DND-41 (cell line): ENCODE measurements around the gene BCL11A.

Experiments used
- ATAC-seq: fragments of 200-7000 bp; cut with Tn5 transposase; 3 replicates; pipeline ENCODE4 v1.9.1; 2021; ENCODE audit warnings: low read depth; ENCODE audit not compliant: insufficient read depth
- DNase-seq: peaks from one replicate; pipeline ENCODE4 v3.0.0-alpha.2; 2020
- H2AFZ ChIP-seq: 2 replicates; pipeline ENCODE4 v1.6.0; 2012; ENCODE audit warnings: low read depth, low read length
- H3K27ac ChIP-seq: 2 replicates; pipeline ENCODE4 v1.5.1; 2012; ENCODE audit warnings: low read length, inconsistent platforms
- H3K27me3 ChIP-seq: fragments of 200-600 bp; sonication (generic); 2 replicates; pipeline ENCODE4 v1.6.0; 2012; ENCODE audit warnings: low read length, mild to moderate bottlenecking, inconsistent platforms; ENCODE audit not compliant: insufficient read depth, poor library complexity
- H3K36me3 ChIP-seq: 2 replicates; pipeline ENCODE4 v1.5.1; 2012; ENCODE audit warnings: low read length, inconsistent platforms; ENCODE audit not compliant: insufficient read depth
- H3K4me1 ChIP-seq: 2 replicates; pipeline ENCODE4 v1.5.1; 2012; ENCODE audit warnings: mild to moderate bottlenecking, low read length; ENCODE audit not compliant: insufficient read depth
- H3K4me2 ChIP-seq: 2 replicates; pipeline ENCODE4 v1.6.0; 2012; ENCODE audit warnings: mild to moderate bottlenecking, moderate library complexity, low read length, inconsistent platforms; ENCODE audit not compliant: insufficient read depth
- H3K4me3 ChIP-seq, 2 experiments: fragments of 200-600 bp in 1 of 2; shearing (Covaris generic) in 1 of 2; 2 replicates each; pipeline ENCODE4 v1.5.1; 2012 to 2016; ENCODE audit warnings: inconsistent platforms in 2 of 2, low read length in 2 of 2, mild to moderate bottlenecking in 2 of 2, low read depth in 1 of 2, moderate library complexity in 1 of 2
- H3K79me2 ChIP-seq: 2 replicates; pipeline ENCODE4 v1.6.0; 2012; ENCODE audit warnings: low read length, inconsistent platforms; ENCODE audit not compliant: insufficient read depth
- H3K9ac ChIP-seq: 2 replicates; pipeline ENCODE4 v1.6.0; 2012; ENCODE audit warnings: low read depth, mild to moderate bottlenecking, inconsistent platforms, low read length, moderate library complexity
- H3K9me3 ChIP-seq: 2 replicates; pipeline ENCODE4 v1.5.1; 2012; ENCODE audit warnings: low read length, moderate library complexity, mild to moderate bottlenecking, inconsistent platforms; ENCODE audit not compliant: insufficient read depth, severe bottlenecking
- H4K20me1 ChIP-seq: 2 replicates; pipeline ENCODE4 v1.6.0; 2012; ENCODE audit warnings: low read length; ENCODE audit not compliant: insufficient read depth
- EZH2 ChIP-seq: IDR thresholded peaks from 3 replicates; pipeline ENCODE4 v1.6.1; 2012; ENCODE audit warnings: borderline replicate concordance, low read depth, mild to moderate bottlenecking, moderate library complexity, low read length, inconsistent platforms; ENCODE audit not compliant: severe bottlenecking
- TF ChIP-seq, protein P1 (sequence below): IDR thresholded peaks from 2 replicates; pipeline ENCODE4 v1.5.1; 2012; ENCODE audit warnings: borderline replicate concordance, low read length, moderate library complexity, mild to moderate bottlenecking; ENCODE audit not compliant: poor library complexity, severe bottlenecking; ENCODE audit errors: extremely low read depth

BCL11A gene

DNA sequence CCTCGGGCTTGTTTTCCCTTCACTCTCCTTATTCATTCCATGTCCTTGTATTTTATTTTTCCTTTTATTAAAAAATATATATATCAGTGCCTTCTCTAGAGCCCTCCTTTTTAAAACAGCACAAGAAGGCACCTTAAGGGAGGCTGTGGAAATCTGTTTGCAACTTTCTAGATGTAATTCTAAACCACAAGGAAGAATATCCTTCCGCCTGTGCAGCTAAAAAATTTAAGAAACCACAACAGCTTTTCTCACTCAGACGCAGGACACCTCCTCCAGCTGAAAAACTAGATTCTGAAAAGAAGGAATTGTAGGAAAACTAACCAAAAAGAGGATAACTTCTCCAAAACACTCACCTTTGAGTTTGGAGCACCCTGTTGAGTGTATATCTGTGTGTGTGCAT, 142.2 kb downstream of the BCL11A start:
- Histone ChIP-seq H2AFZ (no peak overlapping the region), H3K36me3 (no peaks in the 10 kb centered on the region), H3K79me2 (no peaks in the 10 kb centered on the region), H3K4me3 (no peak overlapping the region), H4K20me1 (no peaks in the 10 kb centered on the region), H3K27me3 (no peaks in the 10 kb centered on the region), H3K4me1 (peaks cover 11% of the 10 kb centered on the region), H3K9ac (no peak overlapping the region), H3K27ac (no peak overlapping the region), H3K9me3 (no peaks in the 10 kb centered on the region), H3K4me2 (no peak overlapping the region)
- TF ChIP-seq, protein P1, sequence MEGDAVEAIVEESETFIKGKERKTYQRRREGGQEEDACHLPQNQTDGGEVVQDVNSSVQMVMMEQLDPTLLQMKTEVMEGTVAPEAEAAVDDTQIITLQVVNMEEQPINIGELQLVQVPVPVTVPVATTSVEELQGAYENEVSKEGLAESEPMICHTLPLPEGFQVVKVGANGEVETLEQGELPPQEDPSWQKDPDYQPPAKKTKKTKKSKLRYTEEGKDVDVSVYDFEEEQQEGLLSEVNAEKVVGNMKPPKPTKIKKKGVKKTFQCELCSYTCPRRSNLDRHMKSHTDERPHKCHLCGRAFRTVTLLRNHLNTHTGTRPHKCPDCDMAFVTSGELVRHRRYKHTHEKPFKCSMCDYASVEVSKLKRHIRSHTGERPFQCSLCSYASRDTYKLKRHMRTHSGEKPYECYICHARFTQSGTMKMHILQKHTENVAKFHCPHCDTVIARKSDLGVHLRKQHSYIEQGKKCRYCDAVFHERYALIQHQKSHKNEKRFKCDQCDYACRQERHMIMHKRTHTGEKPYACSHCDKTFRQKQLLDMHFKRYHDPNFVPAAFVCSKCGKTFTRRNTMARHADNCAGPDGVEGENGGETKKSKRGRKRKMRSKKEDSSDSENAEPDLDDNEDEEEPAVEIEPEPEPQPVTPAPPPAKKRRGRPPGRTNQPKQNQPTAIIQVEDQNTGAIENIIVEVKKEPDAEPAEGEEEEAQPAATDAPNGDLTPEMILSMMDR, result no peak
- no peak for TF ChIP-seq EZH2
- peak; percentile 59 for ATAC-seq
- DNase-seq, result no peak

DNA sequence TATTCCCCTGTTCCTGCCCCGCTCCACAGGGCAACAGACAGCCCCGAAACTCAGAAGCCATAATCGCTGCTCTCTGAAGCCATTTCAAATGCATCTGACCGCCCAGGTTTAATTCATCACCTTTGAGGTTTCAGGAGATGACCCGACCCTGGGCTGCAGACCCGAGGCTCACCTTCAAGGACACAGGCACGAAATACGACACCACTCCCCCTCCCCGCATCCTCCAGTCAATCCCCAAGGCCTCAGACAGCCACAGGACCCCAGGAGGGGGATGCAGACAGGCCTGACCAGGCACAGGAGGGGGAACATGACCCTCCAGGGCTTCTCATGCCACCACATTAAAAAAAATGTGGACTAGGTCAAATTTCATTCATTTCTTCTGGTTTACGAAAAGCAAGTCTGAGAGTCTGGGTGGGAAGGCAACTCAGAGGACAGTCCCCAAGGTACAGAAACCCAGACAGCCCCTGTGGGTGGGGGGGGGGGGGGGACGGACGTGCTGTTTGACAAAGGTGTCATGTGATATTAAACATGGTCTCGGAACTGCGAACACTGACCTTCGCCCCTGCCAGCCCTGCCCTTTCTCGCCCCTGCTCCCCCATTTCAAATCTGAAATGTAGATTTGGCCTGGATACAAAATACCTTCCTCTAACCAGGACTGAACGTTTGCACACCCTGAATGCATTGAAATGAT, 142.9 kb downstream of the BCL11A start:
- Histone ChIP-seq H4K20me1 (no peaks in the 10 kb centered on the region), H2AFZ (no peak overlapping the region), H3K4me3 (no peak overlapping the region), H3K27ac (no peak overlapping the region), H3K9ac (no peak overlapping the region), H3K79me2 (no peaks in the 10 kb centered on the region), H3K4me2 (no peak overlapping the region), H3K9me3 (no peaks in the 10 kb centered on the region), H3K4me1 (peaks cover 11% of the 10 kb centered on the region), H3K27me3 (no peaks in the 10 kb centered on the region), H3K36me3 (no peaks in the 10 kb centered on the region)
- ATAC-seq (no peak), DNase-seq (no peak)
- TF ChIP-seq, protein P1, result no peak
- TF ChIP-seq EZH2, result no peak

DNA sequence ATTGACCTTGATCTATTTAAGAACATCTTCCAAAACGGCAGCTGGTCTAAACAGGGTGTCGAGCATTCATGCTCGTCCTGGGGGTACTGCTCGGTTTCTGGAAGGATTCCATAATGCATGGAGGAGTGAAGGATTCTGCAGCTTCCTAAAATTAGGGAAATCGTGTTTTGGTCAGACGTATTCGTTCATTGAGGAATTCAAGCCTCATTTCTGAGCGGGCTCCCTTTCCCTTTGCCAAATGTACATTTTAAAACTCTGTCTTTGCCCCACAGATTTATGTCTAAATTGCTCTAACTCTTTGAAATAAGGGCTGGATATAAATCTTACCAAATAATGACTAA, 144.0 kb downstream of the BCL11A start:
- H3K9me3 ChIP-seq, result no peaks in the 10 kb centered on the region
- H3K27ac ChIP-seq, result no peak overlapping the region
- ATAC-seq, result no peak
- H3K36me3 ChIP-seq, result no peaks in the 10 kb centered on the region
- H3K4me2 ChIP-seq, result no peak overlapping the region
- no peaks in the 10 kb centered on the region for H3K79me2 ChIP-seq
- H3K4me3 ChIP-seq, result no peak overlapping the region
- peaks cover 11% of the 10 kb centered on the region for H3K4me1 ChIP-seq
- no peak overlapping the region for H3K9ac ChIP-seq
- TF ChIP-seq EZH2, result no peak
- TF ChIP-seq, protein P1, result no peak
- no peaks in the 10 kb centered on the region for H3K27me3 ChIP-seq
- H4K20me1 ChIP-seq, result no peaks in the 10 kb centered on the region
- no peak overlapping the region for H2AFZ ChIP-seq
- no peak for DNase-seq
